OCI-LY1 (cell line): ENCODE results near the gene GATAD2A.
A peak's percentile ranks its signal among the peaks of the same experiment; 100 is the strongest.

ENCODE experiments used
- H2AFZ ChIP-seq: fragments of 200-600 bp; sonication (generic), shearing (Covaris generic); 2 replicates; pipeline ENCODE4 v1.6.0; 2014; ENCODE audit warnings: antibody characterized with exemption, mild to moderate bottlenecking, low read length
- H3F3A ChIP-seq: fragments of 200-600 bp; sonication (generic), shearing (Covaris generic); 2 replicates; pipeline ENCODE4 v1.6.0; 2014; ENCODE audit warnings: mild to moderate bottlenecking, antibody characterized with exemption, low read length, moderate library complexity; ENCODE audit not compliant: insufficient read depth
- H3K27ac ChIP-seq: fragments of 200-600 bp; sonication (generic); 2 replicates; pipeline ENCODE4 v1.5.1; 2014; ENCODE audit warnings: low read length, mixed run types, mild to moderate bottlenecking, low read depth; ENCODE audit not compliant: poor library complexity, severe bottlenecking
- H3K27me3 ChIP-seq: fragments of 200-600 bp; sonication (generic); 2 replicates; pipeline ENCODE4 v1.6.0; 2014; ENCODE audit warnings: antibody characterized with exemption, mild to moderate bottlenecking, low read length, moderate library complexity; ENCODE audit not compliant: insufficient read depth
- H3K36me3 ChIP-seq: fragments of 200-600 bp; sonication (generic); 2 replicates; pipeline ENCODE4 v1.6.1; 2014; ENCODE audit warnings: mild to moderate bottlenecking, antibody characterized with exemption, low read length, moderate library complexity, mixed read lengths; ENCODE audit not compliant: insufficient read depth
- H3K4me1 ChIP-seq: fragments of 200-600 bp; sonication (generic); 2 replicates; pipeline ENCODE4 v1.5.1; 2014; ENCODE audit warnings: mild to moderate bottlenecking, low read length, moderate library complexity; ENCODE audit not compliant: insufficient read depth, severe bottlenecking
- H3K4me2 ChIP-seq: fragments of 200-600 bp; sonication (generic), shearing (Covaris generic); 2 replicates; pipeline ENCODE4 v1.6.1; 2014; ENCODE audit warnings: low read length
- H3K4me3 ChIP-seq: fragments of 200-600 bp; sonication (generic); 2 replicates; pipeline ENCODE4 v1.5.1; 2014; ENCODE audit warnings: low read length, low read depth, mild to moderate bottlenecking, mixed read lengths; ENCODE audit not compliant: poor library complexity, severe bottlenecking
- H3K79me2 ChIP-seq: fragments of 200-600 bp; shearing (Covaris generic); 2 replicates; pipeline ENCODE4 v1.6.1; 2016; ENCODE audit warnings: mixed run types, low read length, mixed read lengths; ENCODE audit not compliant: insufficient read depth
- H3K9ac ChIP-seq: fragments of 200-600 bp; sonication (generic), shearing (Covaris generic); 2 replicates; pipeline ENCODE4 v1.6.1; 2014; ENCODE audit warnings: mild to moderate bottlenecking, low read length, mixed read lengths
- H3K9me2 ChIP-seq: fragments of 200-600 bp; sonication (generic), shearing (Covaris generic); 2 replicates; pipeline ENCODE4 v1.6.1; 2014; ENCODE audit warnings: low read depth, mild to moderate bottlenecking, low read length, mixed read lengths
- H3K9me3 ChIP-seq: fragments of 200-600 bp; shearing (Covaris generic); 2 replicates; pipeline ENCODE4 v1.6.1; 2014; ENCODE audit warnings: low read length, mixed read lengths
- H4K20me1 ChIP-seq: fragments of 200-600 bp; sonication (generic), shearing (Covaris generic); 2 replicates; pipeline ENCODE4 v1.6.0; 2016; ENCODE audit warnings: mild to moderate bottlenecking, low read length; ENCODE audit not compliant: insufficient read depth
- EZH2 ChIP-seq: fragments of 200-600 bp; sonication (generic), shearing (Covaris generic); IDR thresholded peaks from 2 replicates; pipeline ENCODE4 v1.8.0; 2017; ENCODE audit warnings: borderline replicate concordance, mixed run types, mild to moderate bottlenecking, antibody characterized with exemption, low read length, moderate library complexity, mixed read lengths
- TF ChIP-seq, protein P1 (sequence below): fragments of 200-600 bp; sonication (generic), shearing (Covaris generic); IDR thresholded peaks from 2 replicates; pipeline ENCODE4 v1.5.1; 2017; ENCODE audit warnings: mild to moderate bottlenecking, antibody characterized with exemption, low read length, moderate library complexity, mixed read lengths

Gene GATAD2A

DNA sequence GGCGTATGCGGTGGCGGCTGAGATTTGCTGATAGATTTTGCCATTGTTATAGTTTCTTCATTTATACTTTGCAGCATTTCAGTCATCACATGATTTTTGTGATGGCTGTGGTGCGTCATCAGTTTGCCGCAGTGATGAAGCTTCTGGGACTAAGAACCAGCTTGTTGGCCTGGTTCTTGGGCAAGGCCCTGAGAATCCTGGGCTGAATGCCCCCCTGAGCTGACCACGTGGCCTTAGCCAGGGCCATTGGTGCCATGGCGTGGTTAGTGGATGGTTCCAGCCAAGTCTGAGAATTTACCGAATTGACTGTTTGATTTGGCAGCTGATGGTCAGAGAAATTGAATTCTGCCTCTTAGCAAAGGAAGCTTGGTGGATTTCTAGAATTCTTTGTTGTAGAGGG lies 17.8 kb downstream of the GATAD2A start:
- Histone ChIP-seq H3K4me1 (peaks cover 61% of the 10 kb centered on the region), H3K4me3 (no peak overlapping the region), H3K27me3 (no peaks in the 10 kb centered on the region), H3K4me2 (no peak overlapping the region), H2AFZ (no peak overlapping the region), H3K9me2 (no peaks in the 10 kb centered on the region), H3K79me2 (peaks cover 97% of the 10 kb centered on the region), H3K9me3 (no peaks in the 10 kb centered on the region), H3K36me3 (peaks cover 17% of the 10 kb centered on the region; the same call in 1 of the 2 replicates), H3K9ac (no peak overlapping the region), H3F3A (no peaks in the 10 kb centered on the region), H3K27ac (no peak overlapping the region), H4K20me1 (no peaks in the 10 kb centered on the region)
- TF ChIP-seq, protein P1, sequence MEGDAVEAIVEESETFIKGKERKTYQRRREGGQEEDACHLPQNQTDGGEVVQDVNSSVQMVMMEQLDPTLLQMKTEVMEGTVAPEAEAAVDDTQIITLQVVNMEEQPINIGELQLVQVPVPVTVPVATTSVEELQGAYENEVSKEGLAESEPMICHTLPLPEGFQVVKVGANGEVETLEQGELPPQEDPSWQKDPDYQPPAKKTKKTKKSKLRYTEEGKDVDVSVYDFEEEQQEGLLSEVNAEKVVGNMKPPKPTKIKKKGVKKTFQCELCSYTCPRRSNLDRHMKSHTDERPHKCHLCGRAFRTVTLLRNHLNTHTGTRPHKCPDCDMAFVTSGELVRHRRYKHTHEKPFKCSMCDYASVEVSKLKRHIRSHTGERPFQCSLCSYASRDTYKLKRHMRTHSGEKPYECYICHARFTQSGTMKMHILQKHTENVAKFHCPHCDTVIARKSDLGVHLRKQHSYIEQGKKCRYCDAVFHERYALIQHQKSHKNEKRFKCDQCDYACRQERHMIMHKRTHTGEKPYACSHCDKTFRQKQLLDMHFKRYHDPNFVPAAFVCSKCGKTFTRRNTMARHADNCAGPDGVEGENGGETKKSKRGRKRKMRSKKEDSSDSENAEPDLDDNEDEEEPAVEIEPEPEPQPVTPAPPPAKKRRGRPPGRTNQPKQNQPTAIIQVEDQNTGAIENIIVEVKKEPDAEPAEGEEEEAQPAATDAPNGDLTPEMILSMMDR, result no peak
- no peak for TF ChIP-seq EZH2

DNA sequence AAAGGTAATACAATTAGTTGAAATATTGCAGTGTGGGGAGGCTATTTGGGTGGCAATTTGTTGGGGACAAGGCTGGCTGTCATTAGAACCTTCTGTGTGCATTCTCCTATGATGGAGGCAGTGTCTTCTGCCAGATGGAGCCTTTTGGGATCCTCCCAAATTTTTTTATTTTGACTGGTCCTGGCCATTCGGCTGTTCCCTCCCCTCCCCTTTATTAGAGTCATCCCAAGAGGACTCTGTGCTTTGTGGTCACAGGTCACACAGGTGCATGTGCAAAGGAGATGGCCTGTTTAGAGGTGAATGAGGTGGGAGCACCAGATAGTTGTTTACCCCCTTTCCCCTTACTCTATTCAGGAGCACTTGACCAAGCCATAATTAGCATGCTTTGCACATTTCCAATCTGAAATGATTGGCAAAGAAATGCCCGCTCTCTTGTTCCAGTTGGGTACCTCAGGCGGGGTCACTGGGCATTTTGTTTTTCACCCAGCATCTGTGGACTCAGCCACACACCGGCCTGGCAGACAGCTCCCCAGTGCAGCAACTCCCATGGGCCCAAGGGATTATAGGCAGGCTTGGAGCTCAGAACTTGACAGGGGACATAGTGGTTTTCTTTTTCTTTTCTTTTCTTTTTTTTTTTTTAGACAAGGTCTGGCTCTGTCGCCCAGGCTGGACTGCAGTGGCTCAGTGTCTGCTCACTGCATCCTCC lies 19.8 kb downstream of the GATAD2A start:
- Histone ChIP-seq H3K4me1 (peaks cover 43% of the 10 kb centered on the region), H3K4me3 (no peak overlapping the region), H3K79me2 (peaks cover 100% of the 10 kb centered on the region), H2AFZ (no peak overlapping the region), H3K27ac (peak overlapping the region; percentile 21), H4K20me1 (no peaks in the 10 kb centered on the region), H3K9ac (peak overlapping the region; percentile 9; the same call in 1 of the 2 replicates), H3K27me3 (no peaks in the 10 kb centered on the region), H3K9me3 (no peaks in the 10 kb centered on the region), H3K4me2 (no peak overlapping the region; the same call in 1 of the 2 replicates), H3K36me3 (peaks cover 32% of the 10 kb centered on the region; the same call in 1 of the 2 replicates), H3K9me2 (no peaks in the 10 kb centered on the region), H3F3A (no peaks in the 10 kb centered on the region)
- no peak for TF ChIP-seq EZH2
- TF ChIP-seq, protein P1, result no peak

DNA sequence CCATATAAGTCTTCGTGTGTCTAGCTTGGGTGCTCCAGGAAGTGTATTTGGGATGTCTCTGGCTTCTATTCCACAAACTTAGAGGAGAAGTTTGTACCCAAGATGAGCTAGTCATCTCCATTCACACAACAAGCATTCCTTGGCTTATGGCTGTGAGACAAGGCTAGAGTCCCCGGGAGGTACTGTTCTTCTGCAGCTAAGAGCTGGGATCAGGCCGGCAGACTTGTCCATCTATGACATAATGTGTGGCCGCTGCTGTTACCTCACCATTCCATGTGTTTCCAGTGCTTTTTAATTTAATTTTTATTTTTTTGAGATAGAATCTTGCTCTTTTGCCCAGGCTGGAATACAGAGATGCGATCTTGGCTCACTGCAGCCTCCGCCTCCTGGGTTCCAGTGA lies 20.7 kb downstream of the GATAD2A start:
- H3K9me2 ChIP-seq, result no peaks in the 10 kb centered on the region
- no peak overlapping the region for H3K9ac ChIP-seq
- H4K20me1 ChIP-seq, result no peaks in the 10 kb centered on the region

More for the DNA sequence above, 20.7 kb downstream of the GATAD2A start:
- peaks cover 34% of the 10 kb centered on the region for H3K4me1 ChIP-seq
- no peak overlapping the region for H3K4me2 ChIP-seq
- no peak for TF ChIP-seq EZH2
- TF ChIP-seq, protein P1, result no peak
- peaks cover 100% of the 10 kb centered on the region for H3K79me2 ChIP-seq
- H3K36me3 ChIP-seq, result peaks cover 38% of the 10 kb centered on the region; the same call in 1 of the 2 replicates
- peak overlapping the region; percentile 21 for H3K27ac ChIP-seq
- no peaks in the 10 kb centered on the region for H3K9me3 ChIP-seq
- no peak overlapping the region for H2AFZ ChIP-seq
- no peaks in the 10 kb centered on the region for H3F3A ChIP-seq
- H3K4me3 ChIP-seq, result no peak overlapping the region
- no peaks in the 10 kb centered on the region for H3K27me3 ChIP-seq
